ENCODE data around the gene EEFSEC.

The EEFSEC gene

GRCh38 chr3:128256131-128256530 lies 102.8 kb downstream of the EEFSEC start:
- intact Hi-C loops (cut with DNase I) = no loop called here
- no peak for DNase-seq

- no peak for DNase-seq
- intact Hi-C loops (cut with DNase I) = no loop called here
These were observed 104.4 kb downstream of the EEFSEC start for GRCh38 chr3:128257632-128258031.

- DNase-seq = no peak
- intact Hi-C loops (cut with DNase I) = no loop called here
These were observed 107.0 kb downstream of the EEFSEC start for GRCh38 chr3:128260275-128260674.

GRCh38 chr3:128262457-128262856 lies 109.2 kb downstream of the EEFSEC start:
- no peak for DNase-seq
- intact Hi-C loops (cut with DNase I) = no loop called here

GRCh38 chr3:128263118-128263517 lies 109.8 kb downstream of the EEFSEC start:
- intact Hi-C loops (cut with DNase I) = no loop called here
- no peak for DNase-seq

- DNase-seq = no peak
- intact Hi-C loops (cut with DNase I) = no loop called here
These were observed 110.7 kb downstream of the EEFSEC start for GRCh38 chr3:128263946-128264345.

GRCh38 chr3:128266453-128266852 lies 113.2 kb downstream of the EEFSEC start:
- DNase-seq = peak in 1 of 42 donors; percentile 38
- intact Hi-C loops (cut with DNase I) = no loop called here

- intact Hi-C loops (cut with DNase I) = no loop called here
- no peak for DNase-seq
These were observed 114.3 kb downstream of the EEFSEC start for GRCh38 chr3:128267541-128267940.

- peak in 1 of 42 donors; percentile 27 for DNase-seq
- intact Hi-C loops (cut with DNase I) = no loop called here
These were observed 115.9 kb downstream of the EEFSEC start for GRCh38 chr3:128269006-128269775.

GRCh38 chr3:128269796-128270195 lies 116.5 kb downstream of the EEFSEC start:
- intact Hi-C loops (cut with DNase I) = no loop called here
- no peak for DNase-seq

- peak in 1 of 42 donors; percentile 35 for DNase-seq
- intact Hi-C loops (cut with DNase I) = no loop called here
These were observed 117.5 kb downstream of the EEFSEC start for GRCh38 chr3:128270559-128271492.

GRCh38 chr3:128271536-128272332 lies 118.5 kb downstream of the EEFSEC start:
- intact Hi-C loops (cut with DNase I) = no loop called here

GRCh38 chr3:128273109-128273840 lies 120.0 kb downstream of the EEFSEC start:
- intact Hi-C loops (cut with DNase I) = no loop called here
- peak in 2 of 42 donors; percentile 0 to 38 for DNase-seq

More at GRCh38 chr3:128271536-128272332, 118.5 kb downstream of the EEFSEC start:
- DNase-seq = no peak

- intact Hi-C loops (cut with DNase I) = no loop called here
- DNase-seq = peak in 2 of 42 donors; percentile 10 to 33
These were observed 120.7 kb downstream of the EEFSEC start for GRCh38 chr3:128273841-128274573.

- peak in 1 of 42 donors; percentile 22 for DNase-seq
- intact Hi-C loops (cut with DNase I) = no loop called here
These were observed 121.6 kb downstream of the EEFSEC start for GRCh38 chr3:128274837-128275236.

- intact Hi-C loops (cut with DNase I) = no loop called here
- DNase-seq = peak in 2 of 42 donors; percentile 12 to 32
These were observed 122.2 kb downstream of the EEFSEC start for GRCh38 chr3:128275316-128276145.

- no peak for DNase-seq
These were observed 122.8 kb downstream of the EEFSEC start for GRCh38 chr3:128276146-128276435.

More at GRCh38 chr3:128276146-128276435, 122.8 kb downstream of the EEFSEC start:
- intact Hi-C loops (cut with DNase I) = no loop called here

All from head of caudate nucleus (tissue), 42 donors.